AG04449 (cell line): ENCODE results near the gene FGF14.

ENCODE experiments used
- CTCF ChIA-PET: fragments of 350-600 bp; formaldehyde crosslinking; extraction: SDS; loops from one replicate; lab custom pipeline; 2021; ENCODE audit warnings: antibody characterized with exemption; lab: Yijun Ruan, JAX
- POLR2A ChIA-PET: fragments of 400-600, 350-600 bp; formaldehyde crosslinking; extraction: SDS; loops from one replicate; lab custom pipeline; 2020; ENCODE audit warnings: antibody characterized with exemption, inconsistent platforms; lab: Yijun Ruan, JAX
- DNase-seq: peaks from one replicate; pipeline ENCODE4 v3.0.0-alpha.2; 2010; ENCODE audit warnings: low read depth, low spot score
- H3K4me3 ChIP-seq: 2 replicates; pipeline ENCODE4 v1.5.1; 2011; ENCODE audit warnings: low read depth, mild to moderate bottlenecking, control low read depth, low read length
- TF ChIP-seq, protein P1 (sequence below): IDR thresholded peaks from one replicate; pipeline ENCODE4 v1.5.1; 2011; ENCODE audit warnings: mild to moderate bottlenecking, moderate library complexity, low read length, control low read depth, inconsistent platforms; ENCODE audit not compliant: insufficient read depth; ENCODE audit errors: missing control alignments

FGF14 gene

DNA sequence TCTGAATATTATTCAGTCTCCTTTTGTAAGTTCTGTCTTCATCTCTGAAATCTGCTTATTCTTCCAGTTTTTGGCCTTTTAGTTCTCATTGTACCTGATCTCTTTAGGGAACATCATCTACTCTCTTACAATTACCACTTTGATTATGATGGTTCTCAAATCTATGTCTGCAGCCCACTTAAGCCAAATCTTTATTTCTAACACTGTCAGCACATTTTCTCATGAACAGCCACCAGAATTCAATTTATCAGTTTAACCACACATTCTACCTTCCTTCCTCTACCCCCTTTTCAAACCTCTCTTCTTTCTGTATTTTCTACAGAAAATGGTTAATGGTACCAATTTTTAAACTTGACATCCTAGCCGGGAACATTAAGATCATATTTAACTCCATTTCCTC is 175.3 kb downstream of the FGF14 start:
- CTCF ChIA-PET, result no interaction called here
- POLR2A ChIA-PET, result no interaction called here
- TF ChIP-seq, protein P1, sequence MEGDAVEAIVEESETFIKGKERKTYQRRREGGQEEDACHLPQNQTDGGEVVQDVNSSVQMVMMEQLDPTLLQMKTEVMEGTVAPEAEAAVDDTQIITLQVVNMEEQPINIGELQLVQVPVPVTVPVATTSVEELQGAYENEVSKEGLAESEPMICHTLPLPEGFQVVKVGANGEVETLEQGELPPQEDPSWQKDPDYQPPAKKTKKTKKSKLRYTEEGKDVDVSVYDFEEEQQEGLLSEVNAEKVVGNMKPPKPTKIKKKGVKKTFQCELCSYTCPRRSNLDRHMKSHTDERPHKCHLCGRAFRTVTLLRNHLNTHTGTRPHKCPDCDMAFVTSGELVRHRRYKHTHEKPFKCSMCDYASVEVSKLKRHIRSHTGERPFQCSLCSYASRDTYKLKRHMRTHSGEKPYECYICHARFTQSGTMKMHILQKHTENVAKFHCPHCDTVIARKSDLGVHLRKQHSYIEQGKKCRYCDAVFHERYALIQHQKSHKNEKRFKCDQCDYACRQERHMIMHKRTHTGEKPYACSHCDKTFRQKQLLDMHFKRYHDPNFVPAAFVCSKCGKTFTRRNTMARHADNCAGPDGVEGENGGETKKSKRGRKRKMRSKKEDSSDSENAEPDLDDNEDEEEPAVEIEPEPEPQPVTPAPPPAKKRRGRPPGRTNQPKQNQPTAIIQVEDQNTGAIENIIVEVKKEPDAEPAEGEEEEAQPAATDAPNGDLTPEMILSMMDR, result no peak
- no peak overlapping the region for H3K4me3 ChIP-seq
- no peak for DNase-seq

DNA sequence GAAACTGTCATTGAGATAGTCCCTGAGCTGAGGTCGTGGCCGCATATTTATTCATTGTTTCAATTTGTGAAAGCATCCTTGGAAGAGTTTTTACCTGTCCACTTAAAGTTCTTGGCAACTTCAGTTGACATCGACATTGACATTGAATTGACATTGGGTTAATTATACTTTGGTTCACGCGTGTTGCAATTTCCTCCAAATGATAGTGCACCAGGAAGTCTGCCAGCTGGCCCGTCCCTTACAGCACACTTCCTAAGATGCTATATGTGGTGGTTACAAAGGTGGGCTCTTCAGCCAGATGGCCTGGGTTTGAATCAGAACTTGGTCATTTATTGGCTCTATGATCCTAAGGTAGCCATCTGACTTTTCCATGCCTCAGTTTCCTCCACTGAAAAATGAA is 176.0 kb downstream of the FGF14 start:
- CTCF ChIA-PET, result no interaction called here
- TF ChIP-seq, protein P1, result no peak
- no peak for DNase-seq
- POLR2A ChIA-PET, result no interaction called here
- H3K4me3 ChIP-seq, result no peak overlapping the region

DNA sequence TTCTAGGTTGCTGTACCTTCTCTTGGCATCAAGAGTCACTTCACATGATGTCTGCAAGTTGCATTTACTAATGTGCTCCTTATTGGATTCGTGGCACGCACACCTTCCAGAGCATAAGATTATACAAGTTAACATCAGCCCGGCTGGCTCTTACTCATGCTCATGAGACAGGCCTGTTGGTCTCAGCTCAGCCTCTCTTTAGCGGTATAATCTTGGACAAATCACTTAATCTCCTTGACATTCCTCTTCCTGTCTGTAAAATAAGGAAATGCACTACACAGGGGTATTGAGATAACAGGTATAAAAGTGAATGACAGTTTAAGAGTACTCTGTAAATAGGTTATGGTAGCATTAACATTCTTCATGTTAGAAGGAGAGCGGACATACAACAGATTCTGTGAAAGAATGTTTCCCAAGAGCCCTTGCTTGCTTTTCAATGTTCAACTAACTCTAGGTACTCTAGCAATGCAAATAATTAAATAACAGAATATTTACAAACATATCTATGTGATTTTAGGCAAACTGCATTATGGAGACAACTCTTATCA is 181.1 kb downstream of the FGF14 start:
- ChIA-PET CTCF (no interaction called here), POLR2A (no interaction called here)
- DNase-seq, result no peak
- no peak overlapping the region for H3K4me3 ChIP-seq
- TF ChIP-seq, protein P1, result no peak

DNA sequence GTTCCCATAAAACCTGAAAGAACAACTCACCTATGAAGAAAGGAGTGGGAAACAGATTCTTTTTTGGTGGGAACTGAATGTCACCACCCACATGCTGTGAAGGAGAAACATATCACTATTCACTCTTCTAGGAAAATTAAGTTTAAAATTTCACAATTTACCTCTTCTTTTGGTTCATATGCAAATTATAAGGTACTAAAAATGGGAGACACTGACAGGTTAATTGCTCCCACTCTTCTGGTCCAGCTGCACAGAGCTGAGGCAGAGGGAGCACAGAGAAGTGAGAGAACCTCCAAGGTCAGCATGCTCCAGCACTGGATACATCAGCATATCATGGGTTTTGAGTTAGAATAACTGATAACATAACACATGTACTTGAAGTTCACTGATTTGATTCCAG is 186.9 kb downstream of the FGF14 start:
- no peak for DNase-seq
- ChIA-PET CTCF (no interaction called here), POLR2A (no interaction called here)
- H3K4me3 ChIP-seq, result no peak overlapping the region
- TF ChIP-seq, protein P1, result no peak

DNA sequence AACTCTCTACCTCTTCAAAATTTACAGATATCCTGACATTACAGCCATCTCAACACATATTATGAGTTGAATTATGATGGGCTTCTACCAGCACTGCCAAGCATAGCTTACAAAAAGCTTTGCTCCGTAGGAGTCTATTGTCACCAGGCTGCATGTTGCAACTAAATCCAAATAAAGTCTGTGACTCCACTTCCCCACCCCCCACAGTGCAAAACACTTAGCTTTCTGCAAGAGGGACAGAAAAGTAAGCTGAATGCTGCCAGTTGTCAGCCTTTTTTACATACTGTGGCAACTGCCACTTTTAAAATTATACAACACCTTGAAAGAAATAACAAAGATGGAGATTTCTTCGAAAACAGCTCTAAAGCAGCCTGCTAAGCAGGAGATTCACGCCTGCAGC is 189.1 kb downstream of the FGF14 start:
- TF ChIP-seq, protein P1, result no peak
- POLR2A ChIA-PET, result no interaction called here
- H3K4me3 ChIP-seq, result no peak overlapping the region
- DNase-seq, result no peak
- CTCF ChIA-PET, result no interaction called here

DNA sequence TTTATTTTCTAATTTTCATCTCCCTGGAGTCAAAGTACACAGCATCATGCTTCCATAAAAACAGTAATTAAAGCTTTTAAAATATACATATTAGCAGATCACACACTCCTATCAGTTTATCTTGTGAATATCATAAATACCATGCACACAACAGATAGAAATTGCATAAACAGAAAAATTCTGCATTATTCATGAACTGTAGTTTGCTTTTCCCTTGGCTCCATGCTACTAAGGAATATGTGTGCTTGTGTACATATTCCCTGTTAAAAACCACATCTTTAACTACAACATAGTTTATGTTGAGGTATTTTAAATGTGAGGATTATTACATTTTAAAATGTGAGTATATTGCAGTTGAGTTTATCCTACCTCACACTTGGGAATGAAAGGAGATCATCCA is 193.5 kb downstream of the FGF14 start:
- TF ChIP-seq, protein P1, result no peak
- ChIA-PET CTCF (no interaction called here), POLR2A (no interaction called here)
- no peak for DNase-seq
- H3K4me3 ChIP-seq, result no peak overlapping the region
